Measurements from ENCODE around the gene CP. TPM values are rescaled to one million over a fixed set of nuclear protein-coding genes. Genes with fewer than 3 reads are reported as not detected.
"Not testable (repeated sequence)": the region's sequence is repeated elsewhere in the genome, so short reads cannot be mapped to it uniquely, and the experiment has no call there.

CP gene
- total RNA-seq, 4 donors from 2014 or later: 0.85 to 10.6 (median 5.4) TPM

DNA sequence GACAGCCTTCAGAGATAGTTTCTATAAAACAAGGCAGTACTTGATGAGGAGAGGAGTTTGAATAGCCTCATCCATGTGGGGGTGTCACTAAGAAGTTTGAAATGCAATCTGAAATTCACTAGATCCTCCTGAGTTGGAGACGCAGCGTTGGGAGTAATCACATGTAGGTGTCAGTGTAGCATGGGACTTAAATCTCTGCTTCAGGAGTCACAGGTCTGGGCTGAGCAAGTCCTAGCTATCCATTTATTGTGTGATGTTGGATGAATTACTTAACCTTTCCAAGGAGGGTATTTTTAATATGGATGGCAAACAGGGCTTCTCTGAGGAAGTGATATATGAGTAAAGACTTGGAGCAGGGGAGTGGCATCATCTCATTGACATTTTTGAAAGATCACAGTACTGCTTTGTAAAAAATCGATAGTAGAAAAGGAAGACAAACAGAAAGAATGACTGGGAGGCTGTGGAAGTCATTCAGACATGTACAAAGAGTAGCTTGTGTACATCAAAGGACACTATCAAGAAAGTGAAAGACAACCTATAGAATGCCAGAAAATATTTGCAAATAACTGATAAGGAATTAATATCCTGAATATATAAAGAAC lies 17.1 kb downstream of the CP start:
- Histone ChIP-seq H3K27ac (no peak overlapping the region), H3K4me1 (no peaks in the 10 kb centered on the region), H3K4me3 (no peak overlapping the region), H3K9me3 (no peaks in the 10 kb centered on the region), H3K27me3 (no peaks in the 10 kb centered on the region), H3K36me3 (no peaks in the 10 kb centered on the region)
- TF ChIP-seq, protein P1, sequence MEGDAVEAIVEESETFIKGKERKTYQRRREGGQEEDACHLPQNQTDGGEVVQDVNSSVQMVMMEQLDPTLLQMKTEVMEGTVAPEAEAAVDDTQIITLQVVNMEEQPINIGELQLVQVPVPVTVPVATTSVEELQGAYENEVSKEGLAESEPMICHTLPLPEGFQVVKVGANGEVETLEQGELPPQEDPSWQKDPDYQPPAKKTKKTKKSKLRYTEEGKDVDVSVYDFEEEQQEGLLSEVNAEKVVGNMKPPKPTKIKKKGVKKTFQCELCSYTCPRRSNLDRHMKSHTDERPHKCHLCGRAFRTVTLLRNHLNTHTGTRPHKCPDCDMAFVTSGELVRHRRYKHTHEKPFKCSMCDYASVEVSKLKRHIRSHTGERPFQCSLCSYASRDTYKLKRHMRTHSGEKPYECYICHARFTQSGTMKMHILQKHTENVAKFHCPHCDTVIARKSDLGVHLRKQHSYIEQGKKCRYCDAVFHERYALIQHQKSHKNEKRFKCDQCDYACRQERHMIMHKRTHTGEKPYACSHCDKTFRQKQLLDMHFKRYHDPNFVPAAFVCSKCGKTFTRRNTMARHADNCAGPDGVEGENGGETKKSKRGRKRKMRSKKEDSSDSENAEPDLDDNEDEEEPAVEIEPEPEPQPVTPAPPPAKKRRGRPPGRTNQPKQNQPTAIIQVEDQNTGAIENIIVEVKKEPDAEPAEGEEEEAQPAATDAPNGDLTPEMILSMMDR (IDR thresholded peaks at IDR 0.05 in 4 of 5, conservative IDR thresholded peaks at IDR 0.05 in 1 of 5): no peak
- TF ChIP-seq POLR2A (IDR thresholded peaks at IDR 0.05): no peak
- ATAC-seq: no peak
- no peak for DNase-seq
- in situ Hi-C loops (cut with MboI; ENCODE audit: low sequenced_read_pairs in 4 of 4) (no loop called here), intact Hi-C loops (cut with DNase I; ENCODE audit: low total_unique reads) (no loop called here)

DNA sequence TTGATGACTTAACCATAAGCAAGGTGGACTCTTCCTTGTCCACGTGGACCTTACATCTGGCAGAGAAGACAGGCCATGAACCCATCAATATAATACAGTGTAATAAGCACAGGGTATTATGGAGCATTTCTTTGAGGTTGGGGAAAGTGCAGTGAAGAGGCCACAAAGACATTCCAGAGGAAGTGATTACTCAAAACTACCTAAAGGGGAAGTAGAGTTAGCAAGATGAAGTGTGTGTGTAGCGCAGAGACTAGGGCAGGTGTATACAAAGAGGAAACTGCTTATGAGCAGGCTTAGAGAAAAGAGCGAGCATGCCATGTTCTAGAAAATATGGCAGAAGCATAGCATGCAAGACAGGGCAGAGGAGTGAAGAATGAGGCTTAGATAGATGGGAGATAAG lies 17.9 kb downstream of the CP start:
- Histone ChIP-seq H3K36me3 (no peaks in the 10 kb centered on the region), H3K27me3 (no peaks in the 10 kb centered on the region), H3K9me3 (no peaks in the 10 kb centered on the region), H3K27ac (no peak overlapping the region), H3K4me3 (no peak overlapping the region), H3K4me1 (no peaks in the 10 kb centered on the region)
- no peak for TF ChIP-seq POLR2A (IDR thresholded peaks at IDR 0.05)
- TF ChIP-seq, protein P1 (IDR thresholded peaks at IDR 0.05 in 4 of 5, conservative IDR thresholded peaks at IDR 0.05 in 1 of 5): no peak
- in situ Hi-C loops (cut with MboI; ENCODE audit: low sequenced_read_pairs in 4 of 4): no loop called here
- DNase-seq: no peak
- intact Hi-C loops (cut with DNase I; ENCODE audit: low total_unique reads): no loop called here
- no peak for ATAC-seq

DNA sequence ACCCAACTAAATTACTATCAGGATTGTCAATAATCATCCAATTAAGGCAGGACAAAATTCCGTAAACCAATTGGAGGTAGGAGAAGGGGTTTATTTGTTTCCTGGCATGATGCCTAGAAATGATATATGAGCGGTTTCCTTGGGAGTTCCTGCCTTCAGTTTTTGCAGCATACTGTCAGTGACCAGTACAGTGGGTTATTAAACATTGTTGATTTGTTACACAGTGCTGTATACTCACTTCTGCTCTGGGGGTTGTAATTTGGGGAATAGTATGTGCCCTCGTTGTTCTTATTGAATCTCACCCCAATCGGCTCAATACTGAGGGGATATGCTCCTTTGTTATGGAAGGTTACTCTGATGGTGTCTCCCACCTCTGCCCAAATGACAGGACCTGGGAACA lies 22.2 kb downstream of the CP start:
- DNase-seq: no peak
- Histone ChIP-seq H3K36me3 (no peaks in the 10 kb centered on the region), H3K4me3 (no peak overlapping the region), H3K27ac (no peak overlapping the region), H3K27me3 (no peaks in the 10 kb centered on the region), H3K4me1 (no peaks in the 10 kb centered on the region), H3K9me3 (no peaks in the 10 kb centered on the region)
- ATAC-seq: no peak
- no peak for TF ChIP-seq POLR2A (IDR thresholded peaks at IDR 0.05)
- TF ChIP-seq, protein P1 (IDR thresholded peaks at IDR 0.05 in 4 of 5, conservative IDR thresholded peaks at IDR 0.05 in 1 of 5): no peak
- intact Hi-C loops (cut with DNase I; ENCODE audit: low total_unique reads) (no loop called here), in situ Hi-C loops (cut with MboI; ENCODE audit: low sequenced_read_pairs in 4 of 4) (no loop called here)

DNA sequence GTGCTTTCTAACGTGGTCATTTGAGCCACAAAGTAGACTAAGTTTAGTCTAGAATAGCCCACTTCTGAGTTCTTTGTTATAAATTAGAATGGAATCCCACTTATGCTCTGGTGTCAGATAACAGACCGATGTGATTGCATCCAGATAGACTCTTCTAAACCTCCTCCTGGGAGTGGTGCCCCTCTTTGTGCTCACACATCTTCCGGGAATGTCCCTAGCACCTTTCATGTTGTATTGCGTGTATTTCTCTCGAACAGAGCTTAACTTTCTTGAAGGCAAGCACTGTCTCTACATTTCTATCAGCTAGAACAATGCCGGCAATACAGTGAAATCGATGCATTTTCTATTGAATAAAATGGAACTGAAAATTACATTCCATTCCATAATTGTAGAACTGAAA lies 23.0 kb downstream of the CP start:
- Histone ChIP-seq H3K36me3 (no peaks in the 10 kb centered on the region), H3K27ac (no peak overlapping the region), H3K27me3 (no peaks in the 10 kb centered on the region), H3K9me3 (no peaks in the 10 kb centered on the region), H3K4me3 (no peak overlapping the region), H3K4me1 (no peaks in the 10 kb centered on the region)
- ATAC-seq (no peak), DNase-seq (no peak)
- TF ChIP-seq, protein P1 (IDR thresholded peaks at IDR 0.05 in 4 of 5, conservative IDR thresholded peaks at IDR 0.05 in 1 of 5): no peak
- TF ChIP-seq POLR2A (IDR thresholded peaks at IDR 0.05): no peak
- in situ Hi-C loops (cut with MboI; ENCODE audit: low sequenced_read_pairs in 4 of 4): no loop called here
- intact Hi-C loops (cut with DNase I; ENCODE audit: low total_unique reads): no loop called here

DNA sequence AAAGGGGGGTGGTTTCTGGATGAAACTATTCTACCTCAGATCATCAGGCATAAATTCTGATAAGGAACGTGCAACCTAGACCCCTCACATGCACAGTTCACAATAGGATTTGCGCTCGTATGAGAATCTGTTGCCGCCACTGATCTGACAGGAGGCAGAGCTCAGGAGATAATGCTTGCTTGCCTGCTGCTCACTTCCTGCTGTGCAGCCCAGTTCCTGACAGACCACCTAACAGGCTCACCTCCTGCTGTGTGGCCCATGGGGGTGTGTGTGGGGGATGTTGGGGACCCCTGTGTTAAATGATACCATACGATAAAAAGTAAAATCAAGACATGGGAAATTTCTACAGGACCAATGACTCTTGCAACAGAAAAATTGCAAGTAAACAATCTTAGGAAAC lies 24.0 kb downstream of the CP start:
- intact Hi-C loops (cut with DNase I; ENCODE audit: low total_unique reads) (no loop called here), in situ Hi-C loops (cut with MboI; ENCODE audit: low sequenced_read_pairs in 4 of 4) (no loop called here)
- Histone ChIP-seq H3K4me3 (no peak overlapping the region), H3K27me3 (no peaks in the 10 kb centered on the region), H3K9me3 (no peaks in the 10 kb centered on the region), H3K27ac (no peak overlapping the region), H3K36me3 (no peaks in the 10 kb centered on the region), H3K4me1 (no peaks in the 10 kb centered on the region)
- ATAC-seq: no peak
- TF ChIP-seq, protein P1 (IDR thresholded peaks at IDR 0.05 in 4 of 5, conservative IDR thresholded peaks at IDR 0.05 in 1 of 5): no peak
- no peak for TF ChIP-seq POLR2A (IDR thresholded peaks at IDR 0.05)
- DNase-seq: no peak

DNA sequence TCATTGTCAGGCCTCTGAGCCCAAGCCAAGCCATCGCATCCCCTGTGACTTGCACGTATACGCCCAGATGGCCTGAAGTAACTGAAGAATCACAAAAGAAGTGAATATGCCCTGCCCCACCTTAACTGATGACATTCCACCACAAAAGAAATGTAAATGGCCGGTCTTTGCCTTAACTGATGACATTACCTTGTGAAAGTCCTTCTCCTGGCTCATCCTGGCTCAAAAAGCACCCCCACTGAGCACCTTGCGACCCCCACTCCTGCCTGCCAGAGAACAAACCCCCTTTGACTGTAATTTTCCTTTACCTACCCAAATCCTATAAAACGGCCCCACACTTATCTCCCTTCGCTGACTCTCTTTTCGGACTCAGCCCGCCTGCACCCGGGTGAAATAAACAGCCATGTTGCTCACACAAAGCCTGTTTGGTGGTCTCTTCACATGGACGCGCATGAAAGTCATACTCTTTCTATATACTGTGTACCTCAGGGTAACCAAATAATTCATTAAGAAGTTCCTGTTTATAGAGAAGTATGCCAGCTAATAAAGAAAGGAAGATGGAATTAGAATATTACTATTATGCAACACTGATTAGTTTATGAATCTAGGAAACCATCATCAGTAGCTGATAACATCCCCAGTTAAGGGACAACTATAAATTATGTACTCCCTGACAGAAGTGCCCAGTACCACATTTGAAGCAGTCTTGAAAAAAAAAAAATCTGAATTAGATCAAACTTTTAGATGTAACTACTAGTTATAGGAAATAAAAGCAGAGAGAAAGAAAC lies 24.6 kb downstream of the CP start:
- H3K4me1 ChIP-seq; H3K36me3 ChIP-seq; ATAC-seq; intact Hi-C loops (cut with DNase I; ENCODE audit: low total_unique reads); H3K27me3 ChIP-seq; H3K27ac ChIP-seq; H3K9me3 ChIP-seq; DNase-seq; in situ Hi-C loops (cut with MboI; ENCODE audit: low sequenced_read_pairs in 4 of 4); H3K4me3 ChIP-seq: not testable (repeated sequence)
